ENCODE measurements around the gene TFB2M.
A peak's percentile ranks its signal among the peaks of the same experiment; 100 is the strongest.

Gene TFB2M

GRCh38 chr1:246600579-246600978 is 34.5 kb upstream of the TFB2M start:
- no peak for TF ChIP-seq CTCF (IDR thresholded peaks at IDR 0.05; ENCODE audit: low read length, missing control alignments)
- H3K4me3 ChIP-seq (replicated peaks; ENCODE audit: low read depth, low read length) = no peak overlapping the region
- no peak for DNase-seq (ENCODE audit: low read depth)

GRCh38 chr1:246599315-246599714 is 33.3 kb upstream of the TFB2M start:
- TF ChIP-seq CTCF (IDR thresholded peaks at IDR 0.05; ENCODE audit: low read length, missing control alignments) = no peak
- no peak overlapping the region for H3K4me3 ChIP-seq (replicated peaks; ENCODE audit: low read depth, low read length)
- DNase-seq (ENCODE audit: low read depth) = no peak

GRCh38 chr1:246597971-246598370 is 31.9 kb upstream of the TFB2M start:
- H3K4me3 ChIP-seq (replicated peaks; ENCODE audit: low read depth, low read length) = no peak overlapping the region
- TF ChIP-seq CTCF (IDR thresholded peaks at IDR 0.05; ENCODE audit: low read length, missing control alignments) = no peak
- no peak for DNase-seq (ENCODE audit: low read depth)

GRCh38 chr1:246597340-246597739 is 31.3 kb upstream of the TFB2M start:
- peak; percentile 95 for DNase-seq (ENCODE audit: low read depth)
- no peak for TF ChIP-seq CTCF (IDR thresholded peaks at IDR 0.05; ENCODE audit: low read length, missing control alignments)
- H3K4me3 ChIP-seq (replicated peaks; ENCODE audit: low read depth, low read length) = no peak overlapping the region

GRCh38 chr1:246595146-246595545 is 29.1 kb upstream of the TFB2M start:
- no peak for DNase-seq (ENCODE audit: low read depth)
- no peak for TF ChIP-seq CTCF (IDR thresholded peaks at IDR 0.05; ENCODE audit: low read length, missing control alignments)
- no peak overlapping the region for H3K4me3 ChIP-seq (replicated peaks; ENCODE audit: low read depth, low read length)

- no peak for TF ChIP-seq CTCF (IDR thresholded peaks at IDR 0.05; ENCODE audit: low read length, missing control alignments)
- DNase-seq (ENCODE audit: low read depth) = peak; percentile 91
- no peak overlapping the region for H3K4me3 ChIP-seq (replicated peaks; ENCODE audit: low read depth, low read length)
These were observed 26.6 kb upstream of the TFB2M start for GRCh38 chr1:246592695-246593094.

- DNase-seq (ENCODE audit: low read depth) = no peak
- no peak overlapping the region for H3K4me3 ChIP-seq (replicated peaks; ENCODE audit: low read depth, low read length)
- TF ChIP-seq CTCF (IDR thresholded peaks at IDR 0.05; ENCODE audit: low read length, missing control alignments) = no peak
These were observed 25.9 kb upstream of the TFB2M start for GRCh38 chr1:246591958-246592357.
